ENCODE measurements around the gene TCF4. TPM values are rescaled to one million over a fixed set of nuclear protein-coding genes. Genes with fewer than 3 reads are reported as not detected.

TCF4 gene
- total and polyA plus RNA-seq, 8 donors: 99.1 to 165 (median 138) TPM

GRCh38 chr18:55253814-55254213, 334.2 kb downstream of the TCF4 start:
- peaks cover 0 to 19% of the 10 kb centered on the region in 2 donors for H3K36me3 ChIP-seq
- H3K27ac ChIP-seq: no peak overlapping the region
- no peak for ATAC-seq
- H3K9me3 ChIP-seq: no peaks in the 10 kb centered on the region
- intact Hi-C loops (cut with DNase I): no loop called here
- no peak for TF ChIP-seq CTCF (IDR thresholded peaks at IDR 0.05)
- H3K27me3 ChIP-seq: no peaks in the 10 kb centered on the region
- H3K4me3 ChIP-seq: no peak overlapping the region
- H3K4me1 ChIP-seq: peaks cover 4 to 19% of the 10 kb centered on the region in 2 donors
- DNase-seq: no peak

- H3K27me3 ChIP-seq: no peaks in the 10 kb centered on the region
- H3K4me1 ChIP-seq: peaks cover 4 to 24% of the 10 kb centered on the region in 2 donors
- peaks cover 0 to 19% of the 10 kb centered on the region in 2 donors for H3K36me3 ChIP-seq
- intact Hi-C loops (cut with DNase I): no loop called here
- no peaks in the 10 kb centered on the region for H3K9me3 ChIP-seq
- H3K27ac ChIP-seq: peak overlapping the region; percentile 1 to 20
- no peak for DNase-seq
- no peak overlapping the region for H3K4me3 ChIP-seq
- TF ChIP-seq CTCF (IDR thresholded peaks at IDR 0.05): no peak
- no peak for ATAC-seq
These were observed 335.1 kb downstream of the TCF4 start for GRCh38 chr18:55252901-55253300.

- H3K4me1 ChIP-seq: peaks cover 4 to 24% of the 10 kb centered on the region in 2 donors
- no peak for DNase-seq
- ATAC-seq: no peak
- H3K27me3 ChIP-seq: no peaks in the 10 kb centered on the region
- intact Hi-C loops (cut with DNase I): no loop called here
- H3K27ac ChIP-seq: peak overlapping the region; percentile 1 to 3
- no peak for TF ChIP-seq CTCF (IDR thresholded peaks at IDR 0.05)
- peaks cover 0 to 19% of the 10 kb centered on the region in 2 donors for H3K36me3 ChIP-seq
- no peak overlapping the region for H3K4me3 ChIP-seq
- H3K9me3 ChIP-seq: no peaks in the 10 kb centered on the region
These were observed 335.8 kb downstream of the TCF4 start for GRCh38 chr18:55252053-55252675.

- ATAC-seq (peak; percentile 47), DNase-seq (no peak)
- TF ChIP-seq CTCF (IDR thresholded peaks at IDR 0.05): no peak
- Histone ChIP-seq H3K4me1 (peaks cover 4 to 24% of the 10 kb centered on the region in 2 donors), H3K36me3 (peaks cover 0 to 17% of the 10 kb centered on the region in 2 donors), H3K27ac (peak overlapping the region in 1 of 2 donors; percentile 20), H3K27me3 (no peaks in the 10 kb centered on the region), H3K9me3 (no peaks in the 10 kb centered on the region), H3K4me3 (no peak overlapping the region)
- intact Hi-C loops (cut with DNase I): no loop called here
These were observed 336.6 kb downstream of the TCF4 start for GRCh38 chr18:55251254-55251971.

- no peaks in the 10 kb centered on the region for H3K9me3 ChIP-seq
- H3K4me3 ChIP-seq: no peak overlapping the region
- ATAC-seq: no peak
- H3K4me1 ChIP-seq: peaks cover 4 to 24% of the 10 kb centered on the region in 2 donors
- intact Hi-C loops (cut with DNase I): no loop called here
- H3K27me3 ChIP-seq: no peaks in the 10 kb centered on the region
- no peak for DNase-seq
- H3K27ac ChIP-seq: no peak overlapping the region
- no peak for TF ChIP-seq CTCF (IDR thresholded peaks at IDR 0.05)
- peaks cover 0 to 12% of the 10 kb centered on the region in 2 donors for H3K36me3 ChIP-seq
These were observed 337.2 kb downstream of the TCF4 start for GRCh38 chr18:55250768-55251173.

Measured in left lung (tissue), 10 donors.